GM12873 (cell line): ENCODE measurements around the gene SLC44A3.

Source experiments
- TF ChIP-seq, protein P1 (sequence below): IDR thresholded peaks from 2 replicates; pipeline ENCODE4 v1.5.1; 2012; ENCODE audit warnings: low read depth, mild to moderate bottlenecking, moderate library complexity, low read length, control low read depth; ENCODE audit not compliant: insufficient read depth; ENCODE audit errors: missing control alignments

The SLC44A3 gene

DNA sequence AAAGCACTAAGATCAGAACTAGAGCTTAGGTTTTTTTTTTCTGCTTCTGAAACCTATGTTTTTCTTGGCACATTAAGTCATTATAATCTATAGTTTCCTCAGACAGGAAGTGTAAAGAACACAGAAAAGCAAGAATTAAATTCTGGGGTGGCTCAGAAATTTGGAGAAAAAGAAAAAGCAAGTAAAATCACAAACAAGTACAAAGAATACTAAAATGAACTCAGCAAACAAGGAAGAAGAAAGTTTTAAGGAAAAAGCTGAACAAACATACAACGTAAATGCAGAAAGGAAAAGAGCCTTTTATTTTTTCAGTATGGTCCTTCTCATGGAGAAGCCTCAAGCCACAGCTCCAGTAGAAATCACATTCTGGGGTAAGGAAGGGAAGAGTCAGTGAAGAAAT, 115.3 kb downstream of the SLC44A3 start:
- TF ChIP-seq, protein P1, sequence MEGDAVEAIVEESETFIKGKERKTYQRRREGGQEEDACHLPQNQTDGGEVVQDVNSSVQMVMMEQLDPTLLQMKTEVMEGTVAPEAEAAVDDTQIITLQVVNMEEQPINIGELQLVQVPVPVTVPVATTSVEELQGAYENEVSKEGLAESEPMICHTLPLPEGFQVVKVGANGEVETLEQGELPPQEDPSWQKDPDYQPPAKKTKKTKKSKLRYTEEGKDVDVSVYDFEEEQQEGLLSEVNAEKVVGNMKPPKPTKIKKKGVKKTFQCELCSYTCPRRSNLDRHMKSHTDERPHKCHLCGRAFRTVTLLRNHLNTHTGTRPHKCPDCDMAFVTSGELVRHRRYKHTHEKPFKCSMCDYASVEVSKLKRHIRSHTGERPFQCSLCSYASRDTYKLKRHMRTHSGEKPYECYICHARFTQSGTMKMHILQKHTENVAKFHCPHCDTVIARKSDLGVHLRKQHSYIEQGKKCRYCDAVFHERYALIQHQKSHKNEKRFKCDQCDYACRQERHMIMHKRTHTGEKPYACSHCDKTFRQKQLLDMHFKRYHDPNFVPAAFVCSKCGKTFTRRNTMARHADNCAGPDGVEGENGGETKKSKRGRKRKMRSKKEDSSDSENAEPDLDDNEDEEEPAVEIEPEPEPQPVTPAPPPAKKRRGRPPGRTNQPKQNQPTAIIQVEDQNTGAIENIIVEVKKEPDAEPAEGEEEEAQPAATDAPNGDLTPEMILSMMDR: no peak

DNA sequence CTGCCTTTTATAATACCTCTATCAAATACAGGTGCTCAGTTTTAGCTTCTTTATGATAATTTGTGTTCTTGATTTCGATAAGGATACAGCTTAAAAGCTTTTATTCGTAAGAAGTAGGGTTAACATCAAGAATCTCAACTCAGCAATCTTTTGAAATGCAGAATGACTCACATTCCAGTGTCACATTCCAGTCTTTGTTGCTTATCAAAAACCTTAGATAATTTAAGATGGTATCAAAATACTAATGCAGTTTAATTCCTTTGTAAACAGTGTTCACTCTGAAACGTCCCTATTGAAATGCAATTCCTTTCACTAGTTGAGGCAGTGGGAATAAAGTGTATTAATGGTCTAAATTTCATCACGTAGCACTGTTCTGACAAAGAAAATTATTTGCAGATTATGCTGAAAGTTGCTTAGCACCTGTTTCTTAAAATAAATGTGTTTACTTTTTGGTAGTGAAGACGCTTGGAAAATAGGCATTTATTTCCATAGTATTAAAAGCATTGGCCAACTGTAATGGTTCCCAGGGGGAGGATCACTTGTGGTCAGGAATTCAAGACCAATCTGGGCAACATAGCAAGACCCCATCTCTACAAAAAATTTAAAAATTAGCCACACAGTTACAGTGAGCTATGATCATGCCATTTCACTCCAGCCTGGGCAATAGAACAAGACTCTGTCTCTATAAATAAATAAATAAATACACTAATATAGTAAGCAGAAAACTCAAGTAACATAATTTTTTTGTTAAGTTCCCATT, 116.9 kb downstream of the SLC44A3 start:
- TF ChIP-seq, protein P1: no peak

- TF ChIP-seq, protein P1: no peak
These were observed 117.7 kb downstream of the SLC44A3 start for GRCh38 chr1:94937820-94938219.

- TF ChIP-seq, protein P1: no peak
These were observed 120.6 kb downstream of the SLC44A3 start for GRCh38 chr1:94940738-94941137.

DNA sequence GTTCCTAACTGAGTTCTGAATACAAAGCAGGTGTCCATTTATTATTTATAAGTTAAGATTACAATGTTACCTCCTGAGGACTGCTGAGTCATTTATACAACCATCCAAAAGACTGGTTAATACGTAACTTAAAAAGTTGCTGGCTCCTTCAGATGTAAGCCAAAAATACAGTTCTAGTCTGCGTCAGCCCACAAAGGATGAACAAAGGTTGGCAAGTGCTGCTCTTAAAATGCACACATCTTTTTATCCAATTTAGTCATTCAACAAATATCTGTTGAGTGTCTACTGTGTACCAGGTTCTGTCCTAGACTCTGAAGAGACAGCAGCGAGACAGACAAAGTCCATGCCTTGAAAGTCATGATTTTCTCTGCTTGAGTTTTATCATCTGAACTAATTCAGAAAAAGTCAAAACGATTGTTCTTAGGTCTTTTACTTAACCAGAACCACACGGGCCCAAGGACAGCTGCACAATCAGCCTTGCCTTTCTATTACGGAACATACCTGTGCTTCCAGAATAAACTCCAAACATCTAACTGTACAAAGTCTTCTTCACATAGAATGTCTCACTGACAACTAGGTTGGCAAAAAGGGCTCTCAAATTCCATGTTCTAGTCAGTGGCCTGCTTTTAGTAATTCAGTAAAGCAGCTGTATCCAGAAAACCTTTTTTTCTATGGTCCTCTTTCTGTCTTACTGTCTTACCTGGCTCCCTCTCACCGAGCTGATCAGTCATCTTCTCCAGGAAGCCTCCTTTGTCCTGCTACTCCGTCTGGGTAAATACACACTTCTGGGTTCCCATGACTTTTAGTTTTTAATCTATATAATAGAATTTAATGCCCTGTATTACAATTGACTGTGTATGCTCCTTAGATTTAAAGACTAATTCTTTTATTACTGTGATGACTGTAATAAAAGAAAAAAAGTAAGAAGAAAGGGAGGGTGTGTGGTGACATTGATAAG, 122.3 kb downstream of the SLC44A3 start:
- TF ChIP-seq, protein P1: no peak
